Liver (tissue), 9 donors: ENCODE measurements around the gene UBE3D. TPM values are rescaled to one million over a fixed set of nuclear protein-coding genes. Genes with fewer than 3 reads are reported as not detected.

Source experiments
- DNase-seq: peaks from one replicate; pipeline ENCODE4 v3.0.0-alpha.2; 2017; ENCODE audit warnings: low spot score
- H3K27ac ChIP-seq, 2 donors: one replicate each; pipeline ENCODE4 v1.7.0; 2013; ENCODE audit warnings: inconsistent platforms in 2 of 2, low read length in 2 of 2, control low read depth in 1 of 2, low read depth in 1 of 2, mild to moderate bottlenecking in 1 of 2
- H3K27me3 ChIP-seq, 4 donors: one replicate each; pipeline versions ENCODE4 v1.6.1 to v1.7.0; 2013; ENCODE audit warnings: low read length in 3 of 4, inconsistent platforms in 1 of 4, mild to moderate bottlenecking in 1 of 4, moderate library complexity in 1 of 4; ENCODE audit not compliant: control insufficient read depth in 4 of 4, insufficient read depth in 4 of 4
- H3K36me3 ChIP-seq, 4 donors: one replicate each; pipeline versions ENCODE4 v1.6.1 to v1.7.0; 2013; ENCODE audit warnings: low read length in 3 of 4, mild to moderate bottlenecking in 3 of 4, low read depth in 1 of 4, moderate library complexity in 1 of 4; ENCODE audit not compliant: control insufficient read depth in 4 of 4, insufficient read depth in 3 of 4
- H3K4me1 ChIP-seq, 4 donors: one replicate each; pipeline versions ENCODE4 v1.6.1 to v1.7.0; 2013; ENCODE audit warnings: low read length in 3 of 4, mild to moderate bottlenecking in 3 of 4, moderate library complexity in 1 of 4; ENCODE audit not compliant: control insufficient read depth in 4 of 4, insufficient read depth in 4 of 4
- H3K4me3 ChIP-seq, 3 donors: one replicate each; pipeline versions ENCODE4 v1.6.1 to v1.7.0; 2013; ENCODE audit warnings: low read length in 3 of 3, control low read depth in 1 of 3, low read depth in 1 of 3, mild to moderate bottlenecking in 1 of 3
- H3K9ac ChIP-seq, 2 donors: one replicate each; pipeline ENCODE4 v1.7.0; 2013; ENCODE audit warnings: low read length in 2 of 2, mild to moderate bottlenecking in 2 of 2, moderate library complexity in 2 of 2, control low read depth in 1 of 2, low read depth in 1 of 2
- H3K9me3 ChIP-seq, 4 donors: one replicate each; pipeline versions ENCODE4 v1.6.1 to v1.7.0; 2013; ENCODE audit warnings: low read length in 3 of 4; ENCODE audit not compliant: control insufficient read depth in 4 of 4
- CTCF ChIP-seq: fragments of 150-350 bp; IDR thresholded peaks from 2 replicates; pipeline ENCODE4 v1.5.1; 2017; ENCODE audit warnings: improper control_type of control experiment, low read depth, low read length; ENCODE audit not compliant: missing input control
- FOXA2 ChIP-seq: IDR thresholded peaks from 2 replicates; pipeline ENCODE4 v1.6.1; 2016; ENCODE audit warnings: antibody characterized with exemption
- GABPA ChIP-seq, 2 donors: IDR thresholded peaks in 1 of 2; conservative IDR thresholded peaks in 1 of 2; 2 replicates each; pipeline ENCODE4 v1.6.1; 2016; ENCODE audit warnings: antibody characterized with exemption in 2 of 2, mild to moderate bottlenecking in 1 of 2, moderate library complexity in 1 of 2
- HNF4G ChIP-seq: IDR thresholded peaks from 2 replicates; pipeline ENCODE4 v1.6.1; 2016; ENCODE audit warnings: antibody characterized with exemption
- YY1 ChIP-seq: IDR thresholded peaks from 2 replicates; pipeline ENCODE4 v1.6.1; 2016; ENCODE audit warnings: antibody characterized with exemption, mild to moderate bottlenecking
- WGBS: extraction: QIAGEN DNeasy Blood & Tissue Kit; methylation state at CpG from one replicate; pipeline ENCODE4 v1.1.7; 2013; 5-methylcytosine and 5-hydroxymethylcytosine counted together
- polyA plus RNA-seq, 2 donors: library from polyadenylated mRNA; stranded (reverse) in 1 of 2; unstranded in 1 of 2; fragments of 200-250 nt in 1 of 2; fragments of >200 nt in 1 of 2; fragmentation: Nextera tagmentation in 1 of 2; extraction: Ambion mirVana in 1 of 2; gene quantifications; one replicate each; pipeline versions ENCODE4 v1.2.1 to v1.2.3, GENCODE V29; 2013 to 2015
- total RNA-seq, 2 donors: library from RNA; depleted of rRNA; stranded (reverse); fragments of >200 nt; gene quantifications; one replicate each; pipeline ENCODE4 v1.2.3, GENCODE V29; 2014
- TF ChIP-seq, protein P1 (sequence below): IDR thresholded peaks from 2 replicates; pipeline ENCODE4 v1.6.1; 2016; ENCODE audit warnings: antibody characterized with exemption
- TF ChIP-seq, protein P2 (sequence below): IDR thresholded peaks from 2 replicates; pipeline ENCODE4 v1.6.1; 2016; ENCODE audit warnings: antibody characterized with exemption, mild to moderate bottlenecking
- donor health status: healthy.
- donor health status: healthy.
- donor health status: healthy.
- donor health status: healthy.
- donor health status: healthy.

UBE3D gene
- total and polyA plus RNA-seq, 4 donors, result 0.78 to 6.4 (median 1.9) TPM

GRCh38 chr6:82878812-82879211 is 186.8 kb downstream of the UBE3D start:
- 74% methylated on average over 3 of the region's 3 CpGs for WGBS
- Histone ChIP-seq H3K27ac (no peak overlapping the region), H3K4me3 (no peak overlapping the region), H3K4me1 (no peaks in the 10 kb centered on the region), H3K36me3 (no peaks in the 10 kb centered on the region), H3K27me3 (no peaks in the 10 kb centered on the region), H3K9ac (no peak overlapping the region), H3K9me3 (no peaks in the 10 kb centered on the region)
- no peak for DNase-seq
- no peak for TF ChIP-seq GABPA (IDR thresholded peaks at IDR 0.05 in 1 of 2, conservative IDR thresholded peaks at IDR 0.05 in 1 of 2)

GRCh38 chr6:82877213-82878195 is 188.1 kb downstream of the UBE3D start:
- no peaks in the 10 kb centered on the region for H3K36me3 ChIP-seq
- no peak for DNase-seq
- WGBS, result 70% methylated on average over 4 of the region's 4 CpGs
- no peak overlapping the region for H3K27ac ChIP-seq
- H3K9ac ChIP-seq, result no peak overlapping the region
- TF ChIP-seq YY1 (no peak), CTCF (no peak), FOXA2 (no peak)
- TF ChIP-seq, protein P1, sequence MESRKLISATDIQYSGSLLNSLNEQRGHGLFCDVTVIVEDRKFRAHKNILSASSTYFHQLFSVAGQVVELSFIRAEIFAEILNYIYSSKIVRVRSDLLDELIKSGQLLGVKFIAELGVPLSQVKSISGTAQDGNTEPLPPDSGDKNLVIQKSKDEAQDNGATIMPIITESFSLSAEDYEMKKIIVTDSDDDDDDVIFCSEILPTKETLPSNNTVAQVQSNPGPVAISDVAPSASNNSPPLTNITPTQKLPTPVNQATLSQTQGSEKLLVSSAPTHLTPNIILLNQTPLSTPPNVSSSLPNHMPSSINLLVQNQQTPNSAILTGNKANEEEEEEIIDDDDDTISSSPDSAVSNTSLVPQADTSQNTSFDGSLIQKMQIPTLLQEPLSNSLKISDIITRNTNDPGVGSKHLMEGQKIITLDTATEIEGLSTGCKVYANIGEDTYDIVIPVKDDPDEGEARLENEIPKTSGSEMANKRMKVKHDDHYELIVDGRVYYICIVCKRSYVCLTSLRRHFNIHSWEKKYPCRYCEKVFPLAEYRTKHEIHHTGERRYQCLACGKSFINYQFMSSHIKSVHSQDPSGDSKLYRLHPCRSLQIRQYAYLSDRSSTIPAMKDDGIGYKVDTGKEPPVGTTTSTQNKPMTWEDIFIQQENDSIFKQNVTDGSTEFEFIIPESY, result no peak
- no peaks in the 10 kb centered on the region for H3K9me3 ChIP-seq
- H3K4me1 ChIP-seq, result no peaks in the 10 kb centered on the region
- H3K4me3 ChIP-seq, result no peak overlapping the region
- H3K27me3 ChIP-seq, result no peaks in the 10 kb centered on the region

DNA sequence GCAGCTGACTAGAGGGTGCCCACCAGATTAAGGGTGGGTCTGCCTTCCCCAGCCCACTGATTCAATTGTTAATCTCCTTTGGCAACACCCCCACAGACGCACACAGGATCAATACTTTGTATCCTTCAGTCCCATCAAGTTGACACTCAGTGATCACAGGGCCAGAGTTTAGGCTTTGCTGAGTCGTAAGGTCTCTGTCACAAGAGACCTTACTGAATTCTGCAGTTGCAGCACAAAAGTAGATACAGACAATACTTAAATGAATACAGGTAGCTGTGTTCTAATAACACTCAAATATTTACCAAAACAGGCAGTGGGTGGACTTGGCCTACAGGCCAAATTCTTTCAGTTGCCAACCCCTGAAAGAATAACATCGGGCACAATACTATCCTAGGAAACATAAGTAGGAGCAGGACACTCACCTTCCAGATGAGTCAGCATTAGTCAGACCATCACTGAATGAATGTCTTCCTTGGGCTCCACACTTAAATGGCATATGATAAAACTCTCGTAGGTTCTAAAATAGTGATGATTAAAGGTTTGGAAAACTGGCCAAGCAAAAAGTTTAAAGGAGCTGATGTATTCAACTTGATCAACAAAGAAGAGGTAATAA is 190.0 kb downstream of the UBE3D start:
- no peaks in the 10 kb centered on the region for H3K36me3 ChIP-seq
- H3K27ac ChIP-seq, result no peak overlapping the region
- no peaks in the 10 kb centered on the region for H3K9me3 ChIP-seq
- H3K27me3 ChIP-seq, result no peaks in the 10 kb centered on the region
- TF ChIP-seq CTCF, result no peak
- TF ChIP-seq HNF4G, result no peak
- TF ChIP-seq, protein P2, sequence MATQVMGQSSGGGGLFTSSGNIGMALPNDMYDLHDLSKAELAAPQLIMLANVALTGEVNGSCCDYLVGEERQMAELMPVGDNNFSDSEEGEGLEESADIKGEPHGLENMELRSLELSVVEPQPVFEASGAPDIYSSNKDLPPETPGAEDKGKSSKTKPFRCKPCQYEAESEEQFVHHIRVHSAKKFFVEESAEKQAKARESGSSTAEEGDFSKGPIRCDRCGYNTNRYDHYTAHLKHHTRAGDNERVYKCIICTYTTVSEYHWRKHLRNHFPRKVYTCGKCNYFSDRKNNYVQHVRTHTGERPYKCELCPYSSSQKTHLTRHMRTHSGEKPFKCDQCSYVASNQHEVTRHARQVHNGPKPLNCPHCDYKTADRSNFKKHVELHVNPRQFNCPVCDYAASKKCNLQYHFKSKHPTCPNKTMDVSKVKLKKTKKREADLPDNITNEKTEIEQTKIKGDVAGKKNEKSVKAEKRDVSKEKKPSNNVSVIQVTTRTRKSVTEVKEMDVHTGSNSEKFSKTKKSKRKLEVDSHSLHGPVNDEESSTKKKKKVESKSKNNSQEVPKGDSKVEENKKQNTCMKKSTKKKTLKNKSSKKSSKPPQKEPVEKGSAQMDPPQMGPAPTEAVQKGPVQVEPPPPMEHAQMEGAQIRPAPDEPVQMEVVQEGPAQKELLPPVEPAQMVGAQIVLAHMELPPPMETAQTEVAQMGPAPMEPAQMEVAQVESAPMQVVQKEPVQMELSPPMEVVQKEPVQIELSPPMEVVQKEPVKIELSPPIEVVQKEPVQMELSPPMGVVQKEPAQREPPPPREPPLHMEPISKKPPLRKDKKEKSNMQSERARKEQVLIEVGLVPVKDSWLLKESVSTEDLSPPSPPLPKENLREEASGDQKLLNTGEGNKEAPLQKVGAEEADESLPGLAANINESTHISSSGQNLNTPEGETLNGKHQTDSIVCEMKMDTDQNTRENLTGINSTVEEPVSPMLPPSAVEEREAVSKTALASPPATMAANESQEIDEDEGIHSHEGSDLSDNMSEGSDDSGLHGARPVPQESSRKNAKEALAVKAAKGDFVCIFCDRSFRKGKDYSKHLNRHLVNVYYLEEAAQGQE, result no peak
- no peaks in the 10 kb centered on the region for H3K4me1 ChIP-seq
- WGBS, result 72% methylated on average over 4 of the region's 4 CpGs
- H3K9ac ChIP-seq, result no peak overlapping the region
- H3K4me3 ChIP-seq, result no peak overlapping the region
- no peak for DNase-seq
